Stomach (tissue), 9 donors: Measurements from ENCODE around the gene PPIF. TPM values are rescaled to one million over a fixed set of nuclear protein-coding genes. Genes with fewer than 3 reads are reported as not detected.

Experiments
- DNase-seq, 2 donors: peaks; one replicate each; pipeline versions ENCODE4 v3.0.0 to v3.0.0-alpha.2; 2013 to 2019
- H3K27ac ChIP-seq, 5 donors: fragments of 200-600 bp in 4 of 5; sonication (generic) in 4 of 5; one replicate each; pipeline ENCODE4 v1.5.1; 2013 to 2019; ENCODE audit warnings: mild to moderate bottlenecking in 1 of 5, moderate library complexity in 1 of 5
- H3K27me3 ChIP-seq, 3 donors: fragments of 200-600 bp; sonication (generic); one replicate each; pipeline ENCODE4 v1.5.1; 2017 to 2019; ENCODE audit warnings: mixed run types in 1 of 3
- H3K36me3 ChIP-seq, 4 donors: fragments of 200-600 bp; sonication (generic); 1 replicate in 3 of 4; 2 replicates in 1 of 4; pipeline ENCODE4 v1.5.1; 2016 to 2019
- H3K4me1 ChIP-seq, 4 donors: fragments of 200-600 bp; sonication (generic); one replicate each; pipeline ENCODE4 v1.5.1; 2016 to 2019
- H3K4me3 ChIP-seq, 4 donors: fragments of 200-600 bp; sonication (generic) in 3 of 4; one replicate each; pipeline ENCODE4 v1.5.1; 2016 to 2019; ENCODE audit warnings: mild to moderate bottlenecking in 1 of 4
- H3K9me3 ChIP-seq, 4 donors: fragments of 200-600 bp; sonication (generic); one replicate each; pipeline ENCODE4 v1.5.1; 2016 to 2019
- EP300 ChIP-seq: sonication (generic); formaldehyde crosslinking; IDR thresholded peaks from one replicate; pipeline ENCODE4 v1.6.1; 2017; ENCODE audit warnings: antibody characterized with exemption
- POLR2A ChIP-seq, 4 donors: fragments of 450-650 bp; IDR thresholded peaks; one replicate each; pipeline ENCODE4 v1.6.1; 2016; ENCODE audit warnings: antibody characterized with exemption in 4 of 4, control low read depth in 2 of 4, mild to moderate bottlenecking in 1 of 4, moderate library complexity in 1 of 4
- POLR2AphosphoS5 ChIP-seq, 3 donors: sonication (generic); formaldehyde crosslinking; IDR thresholded peaks; one replicate each; pipeline ENCODE4 v1.6.1; 2016; ENCODE audit warnings: antibody characterized with exemption in 3 of 3
- WGBS, 5 donors: extraction: QIAGEN DNeasy Blood & Tissue Kit in 3 of 5; methylation state at CpG; one replicate each; pipeline versions ENCODE4 v1.1.5 to v1.1.7; 2013 to 2018; 5-methylcytosine and 5-hydroxymethylcytosine counted together
- intact Hi-C: fragments of 100-400 bp; cut with DNase I; formaldehyde crosslinking; loops from one replicate; pipeline ENCODE4 v1.15.1; 2023; ENCODE audit warnings: low total_unique reads
- polyA plus RNA-seq, 3 donors: library from polyadenylated mRNA; stranded (reverse); fragments of 200-250 nt; gene quantifications; one replicate each; pipeline ENCODE4 v1.2.3, GENCODE V29; 2013
- total RNA-seq, 5 donors: library from RNA; depleted of rRNA; stranded (reverse); fragments of >200 nt; gene quantifications; one replicate each; pipeline versions ENCODE4 v1.1.0 to v1.2.3, GENCODE V29; 2014 to 2016
- TF ChIP-seq, protein P1 (sequence below), 7 experiments: fragments of 450-650 bp in 4 of 7; fragments of 200-600 bp in 3 of 7; sonication (generic) in 3 of 7; IDR thresholded peaks; one replicate each; pipeline ENCODE4 v1.5.1; 2016 to 2019; ENCODE audit warnings: antibody characterized with exemption in 7 of 7, control low read depth in 2 of 7, mild to moderate bottlenecking in 1 of 7
- donor health status: healthy with polysubstance abuse.
- donor health status: Bipolar disorder and iron deficiency.
- donor health status: healthy.

The PPIF gene
- total and polyA plus RNA-seq, 8 donors: 6.4 to 177 (median 50.8) TPM

DNA sequence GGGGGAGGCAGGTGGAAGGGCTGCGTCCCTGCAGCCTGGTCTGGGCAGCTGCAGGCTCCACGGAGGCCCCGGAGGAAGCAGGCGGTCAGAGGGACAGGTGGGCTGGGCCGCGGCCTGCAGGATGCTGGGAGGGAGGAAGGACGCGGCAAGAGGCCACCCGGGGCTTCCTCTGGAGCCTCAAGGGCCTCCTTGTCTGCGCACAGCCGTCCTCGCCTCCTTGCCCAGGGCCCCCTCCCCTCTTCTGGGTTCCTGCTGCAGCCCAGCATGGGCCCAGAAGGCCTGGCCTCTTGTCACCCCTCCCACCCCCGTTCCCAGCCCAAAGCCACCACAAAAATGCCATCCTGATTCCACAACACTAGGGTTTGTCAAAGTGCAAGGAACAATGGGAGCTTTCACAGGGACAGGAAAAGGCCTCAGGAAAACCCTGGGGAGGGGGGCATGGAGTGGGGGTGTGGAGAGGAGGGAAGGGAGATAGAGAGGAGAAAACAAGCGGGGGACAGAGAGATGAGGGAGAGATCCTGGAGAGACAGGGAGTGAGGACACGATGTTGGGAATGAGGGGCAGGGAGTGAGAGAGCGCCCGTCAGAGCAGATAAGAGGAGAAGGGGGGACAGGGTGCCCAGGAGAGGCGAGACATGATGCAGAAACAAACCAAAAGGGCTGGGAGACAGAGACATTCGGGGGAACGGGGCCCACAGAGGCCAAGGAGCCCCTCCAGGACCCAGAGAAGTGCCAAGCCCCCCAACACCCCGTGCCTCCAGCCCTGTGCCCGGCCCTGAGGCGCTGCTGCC, 56.4 kb downstream of the PPIF start:
- Histone ChIP-seq H3K36me3 (no peaks in the 10 kb centered on the region), H3K27ac (peak overlapping the region in 1 of 5 donors; percentile 66), H3K4me3 (peak overlapping the region in 1 of 4 donors; percentile 14), H3K9me3 (no peaks in the 10 kb centered on the region), H3K27me3 (no peaks in the 10 kb centered on the region), H3K4me1 (no peaks in the 10 kb centered on the region)
- TF ChIP-seq EP300 (no peak), POLR2AphosphoS5 (IDR thresholded peaks at IDR 0.05) (no peak), POLR2A (IDR thresholded peaks at IDR 0.05) (no peak)
- TF ChIP-seq, protein P1, sequence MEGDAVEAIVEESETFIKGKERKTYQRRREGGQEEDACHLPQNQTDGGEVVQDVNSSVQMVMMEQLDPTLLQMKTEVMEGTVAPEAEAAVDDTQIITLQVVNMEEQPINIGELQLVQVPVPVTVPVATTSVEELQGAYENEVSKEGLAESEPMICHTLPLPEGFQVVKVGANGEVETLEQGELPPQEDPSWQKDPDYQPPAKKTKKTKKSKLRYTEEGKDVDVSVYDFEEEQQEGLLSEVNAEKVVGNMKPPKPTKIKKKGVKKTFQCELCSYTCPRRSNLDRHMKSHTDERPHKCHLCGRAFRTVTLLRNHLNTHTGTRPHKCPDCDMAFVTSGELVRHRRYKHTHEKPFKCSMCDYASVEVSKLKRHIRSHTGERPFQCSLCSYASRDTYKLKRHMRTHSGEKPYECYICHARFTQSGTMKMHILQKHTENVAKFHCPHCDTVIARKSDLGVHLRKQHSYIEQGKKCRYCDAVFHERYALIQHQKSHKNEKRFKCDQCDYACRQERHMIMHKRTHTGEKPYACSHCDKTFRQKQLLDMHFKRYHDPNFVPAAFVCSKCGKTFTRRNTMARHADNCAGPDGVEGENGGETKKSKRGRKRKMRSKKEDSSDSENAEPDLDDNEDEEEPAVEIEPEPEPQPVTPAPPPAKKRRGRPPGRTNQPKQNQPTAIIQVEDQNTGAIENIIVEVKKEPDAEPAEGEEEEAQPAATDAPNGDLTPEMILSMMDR (IDR thresholded peaks at IDR 0.05): no peak
- 24 to 36% (median 31%) methylated on average over 15 to 23 of the region's 23 CpGs for WGBS, 5 donors
- peak in 1 of 2 donors; percentile 74 for DNase-seq
- intact Hi-C loops: no loop called here

GRCh38 chr10:79404231-79404609, 57.0 kb downstream of the PPIF start:
- 9 to 26% (median 17%) methylated on average over 6 to 7 of the region's 7 CpGs for WGBS, 5 donors
- no peaks in the 10 kb centered on the region for H3K9me3 ChIP-seq
- no peaks in the 10 kb centered on the region for H3K36me3 ChIP-seq
- DNase-seq: peak; percentile 57 to 88
- intact Hi-C loops: no loop called here
- peak overlapping the region in 1 of 4 donors; percentile 14 for H3K4me3 ChIP-seq
- peak in 1 of 3 donors; percentile 31 for TF ChIP-seq POLR2AphosphoS5 (IDR thresholded peaks at IDR 0.05)
- no peak for TF ChIP-seq POLR2A (IDR thresholded peaks at IDR 0.05)
- H3K27me3 ChIP-seq: no peaks in the 10 kb centered on the region
- peak overlapping the region in 1 of 5 donors; percentile 66 for H3K27ac ChIP-seq
- H3K4me1 ChIP-seq: no peaks in the 10 kb centered on the region

DNA sequence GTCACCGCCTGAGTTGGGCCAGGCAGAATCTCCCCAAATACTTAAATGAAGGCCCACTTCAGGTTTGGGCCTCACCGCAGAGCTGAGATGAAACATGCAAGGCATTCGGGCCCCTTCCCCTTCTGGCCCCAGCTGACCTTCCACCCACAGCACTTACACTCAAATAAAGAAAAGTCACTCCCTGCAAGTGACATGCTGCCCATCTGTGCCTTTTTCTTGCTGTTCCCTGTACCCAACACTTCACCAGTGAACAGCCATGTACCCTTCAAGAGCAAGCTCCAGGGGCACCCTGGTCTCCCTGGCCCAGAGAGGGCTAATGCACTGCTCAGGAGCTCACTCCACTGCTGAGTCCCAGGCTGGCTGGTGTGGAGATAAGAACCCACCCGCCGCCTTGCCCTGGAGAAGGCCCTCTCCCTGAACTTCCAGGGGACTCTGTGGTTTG, 57.4 kb downstream of the PPIF start:
- Histone ChIP-seq H3K27me3 (no peaks in the 10 kb centered on the region), H3K4me3 (no peak overlapping the region), H3K4me1 (no peaks in the 10 kb centered on the region), H3K9me3 (no peaks in the 10 kb centered on the region), H3K36me3 (no peaks in the 10 kb centered on the region), H3K27ac (peak overlapping the region in 1 of 5 donors; percentile 6)
- 43 to 62% (median 51%) methylated on average over 5 of the region's 5 CpGs for WGBS, 5 donors
- intact Hi-C loops: no loop called here
- TF ChIP-seq EP300 (no peak), POLR2A (IDR thresholded peaks at IDR 0.05) (no peak), POLR2AphosphoS5 (IDR thresholded peaks at IDR 0.05) (no peak)
- TF ChIP-seq, protein P1 (IDR thresholded peaks at IDR 0.05): no peak
- no peak for DNase-seq

Other genes with a start within 250 kb of the PPIF start
- gene ZCCHC24, start 98.2 kb downstream of the PPIF start, total RNA-seq: 10 to 100 TPM in 4 of 5 donors, 1 to 10 TPM in 1; 9.7 to 60.3 (median 28.0) TPM
- gene ZCCHC24, start 98.2 kb downstream of the PPIF start, polyA plus RNA-seq: 10 to 100 TPM; 13.3 to 53.0 (median 45.3) TPM
- under 1 TPM in 2 of 5 donors, not detected in 3; 0.18 to 0.29 TPM for gene EIF5AL1, start 165.1 kb downstream of the PPIF start, total RNA-seq
- gene EIF5AL1, start 165.1 kb downstream of the PPIF start, polyA plus RNA-seq: under 1 TPM; 0.46 to 0.75 (median 0.68) TPM
- gene SFTPA2, start 212.9 kb downstream of the PPIF start, total RNA-seq: 100 to 1,000 TPM in 1 of 5 donors, 1 to 10 TPM in 1, under 1 TPM in 1, not detected in 2; 0.87 to 594 (median 3.5) TPM
- 1 to 10 TPM in 1 of 3 donors, under 1 TPM in 2; 0.31 to 7.0 (median 0.90) TPM for gene SFTPA2, start 212.9 kb downstream of the PPIF start, polyA plus RNA-seq